PC-3 (cell line): ENCODE results near the gene TNFRSF19. TPM values are rescaled to one million over a fixed set of nuclear protein-coding genes. Genes with fewer than 3 reads are reported as not detected.
A peak's percentile ranks its signal among the peaks of the same experiment; 100 is the strongest.

Source experiments
- ATAC-seq: fragments of 200-7000 bp; cut with Tn5 transposase; 2 replicates; pipeline ENCODE4 v1.9.1; 2020; ENCODE audit warnings: mild to moderate bottlenecking, moderate library complexity
- BruUV-seq: library from RNA; stranded (reverse); fragments of 400-500 nt; replicated peaks from 2 replicates; lab custom pipeline; 2021; lab: Mats Ljungman, UMichigan
- CTCF ChIA-PET: fragments of 300-600 bp; sonication (Branson Sonifier 250); formaldehyde crosslinking; loops from one replicate; lab custom pipeline; 2022; ENCODE audit warnings: antibody characterized with exemption; lab: Charles Lee
- POLR2A ChIA-PET: fragments of 300-600 bp; sonication (Branson Sonifier 250); formaldehyde crosslinking; loops from one replicate; lab custom pipeline; 2022; ENCODE audit warnings: antibody characterized with exemption; ENCODE audit not compliant: unreplicated experiment; lab: Charles Lee
- DNase-seq: peaks from one replicate; pipeline ENCODE4 v3.0.0-alpha.2; 2015
- H2AFZ ChIP-seq: fragments of 300-600 bp; sonication (generic); 2 replicates; pipeline ENCODE4 v1.6.0; 2016; ENCODE audit warnings: antibody characterized with exemption, low read length
- H3F3A ChIP-seq: fragments of 300-600 bp; sonication (generic); one replicate; pipeline ENCODE4 v1.6.0; 2017; ENCODE audit warnings: antibody characterized with exemption, low read length, control low read depth, mild to moderate bottlenecking; ENCODE audit not compliant: unreplicated experiment
- H3K27ac ChIP-seq: fragments of 300-600 bp; sonication (generic); 2 replicates; pipeline ENCODE4 v1.5.1; 2016; ENCODE audit warnings: mild to moderate bottlenecking, low read length
- H3K27me3 ChIP-seq: fragments of 300-600 bp; sonication (generic); 2 replicates; pipeline ENCODE4 v1.6.1; 2016; ENCODE audit warnings: low read length, mixed read lengths
- H3K36me3 ChIP-seq: fragments of 300-600 bp; sonication (generic); 2 replicates; pipeline ENCODE4 v1.6.1; 2016; ENCODE audit warnings: low read depth, mixed run types, low read length, mixed read lengths
- H3K4me1 ChIP-seq: fragments of 300-600 bp; sonication (generic); 2 replicates; pipeline ENCODE4 v1.5.1; 2016; ENCODE audit warnings: low read length; ENCODE audit not compliant: insufficient read depth
- H3K4me2 ChIP-seq: fragments of 300-600 bp; sonication (generic); 2 replicates; pipeline ENCODE4 v1.6.0; 2016; ENCODE audit warnings: low read length
- H3K4me3 ChIP-seq: fragments of 300-600 bp; sonication (generic); 2 replicates; pipeline ENCODE4 v1.5.1; 2016; ENCODE audit warnings: mild to moderate bottlenecking, low read length, mixed read lengths
- H3K79me2 ChIP-seq: fragments of 300-600 bp; sonication (generic); 2 replicates; pipeline ENCODE4 v1.6.1; 2017; ENCODE audit warnings: low read length, mixed read lengths
- H3K9ac ChIP-seq: fragments of 300-600 bp; sonication (generic); 2 replicates; pipeline ENCODE4 v1.6.0; 2016; ENCODE audit warnings: mild to moderate bottlenecking, low read length
- H3K9me2 ChIP-seq: fragments of 300-600 bp; sonication (generic); replicated peaks from 2 replicates; pipeline ENCODE4 v1.6.1; 2016; ENCODE audit warnings: mixed run types, low read length, mixed read lengths
- H3K9me3 ChIP-seq: fragments of 300-600 bp; sonication (generic); 2 replicates; pipeline ENCODE4 v1.6.1; 2016; ENCODE audit warnings: low read length, mixed read lengths
- H4K20me1 ChIP-seq: fragments of 300-600 bp; sonication (generic); 2 replicates; pipeline ENCODE4 v1.6.1; 2016; ENCODE audit warnings: low read length, mixed read lengths
- EZH2 ChIP-seq: fragments of 300-600 bp; sonication (generic); IDR thresholded peaks from one replicate; pipeline ENCODE4 v1.6.1; 2017; ENCODE audit warnings: antibody characterized with exemption, mild to moderate bottlenecking, low read length; ENCODE audit not compliant: unreplicated experiment
- EZH2phosphoT487 ChIP-seq: fragments of 300-600 bp; sonication (generic); IDR thresholded peaks from 2 replicates; pipeline ENCODE4 v1.6.1; 2018; ENCODE audit warnings: mild to moderate bottlenecking, antibody characterized with exemption, low read length, borderline replicate concordance
- intact Hi-C: fragments of 100-400 bp; cut with micrococcal nuclease; formaldehyde crosslinking; loops from 2 replicates; pipeline ENCODE4 v1.9.0; 2023
- total RNA-seq: library from RNA; depleted of rRNA; stranded (reverse); fragments of >200 nt; gene quantifications from 2 replicates; pipeline ENCODE4 v1.2.3, GENCODE V29; 2014
- TF ChIP-seq, protein P1 (sequence below): fragments of 300-600 bp; sonication (generic); conservative IDR thresholded peaks from 2 replicates; pipeline ENCODE4 v1.5.1; 2017; ENCODE audit warnings: antibody characterized with exemption, low read depth, mild to moderate bottlenecking, low read length

TNFRSF19 gene
- total RNA-seq, 1 experiment from 2014 or later: 6.1 TPM

DNA sequence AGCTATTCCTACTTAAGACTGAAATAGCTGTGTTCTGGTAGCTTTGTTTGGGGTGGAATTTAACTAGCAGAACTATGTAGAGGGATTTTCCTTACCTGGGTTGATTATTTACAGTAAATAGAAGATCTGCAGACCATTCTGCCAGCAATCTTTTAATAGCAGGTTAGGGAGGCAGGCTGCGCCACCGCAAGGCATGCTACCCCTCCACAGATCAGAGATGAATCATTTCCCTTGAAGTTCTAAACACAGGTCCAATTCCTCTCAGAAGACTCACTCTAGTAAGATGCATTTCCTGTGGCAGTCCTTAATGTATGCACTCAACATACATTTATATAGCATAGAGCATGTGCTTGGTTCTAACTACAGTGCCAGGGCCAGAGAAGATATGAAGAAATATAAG is 109.0 kb downstream of the TNFRSF19 start:
- Histone ChIP-seq H3K4me2 (peak overlapping the region; percentile 56), H4K20me1 (no peaks in the 10 kb centered on the region), H3K9me3 (no peaks in the 10 kb centered on the region), H3K79me2 (no peaks in the 10 kb centered on the region), H3K9me2 (no peaks in the 10 kb centered on the region), H3K27me3 (no peaks in the 10 kb centered on the region), H3K36me3 (no peaks in the 10 kb centered on the region), H3K4me3 (no peak overlapping the region), H2AFZ (no peak overlapping the region), H3K9ac (peak overlapping the region; percentile 29; the same call in 1 of the 2 replicates), H3F3A (peaks cover 7% of the 10 kb centered on the region), H3K4me1 (peaks cover 34% of the 10 kb centered on the region), H3K27ac (peak overlapping the region; percentile 73)
- BruUV-seq: no TSS peak
- POLR2A ChIA-PET: no interaction called here
- CTCF ChIA-PET: no interaction called here
- TF ChIP-seq, protein P1, sequence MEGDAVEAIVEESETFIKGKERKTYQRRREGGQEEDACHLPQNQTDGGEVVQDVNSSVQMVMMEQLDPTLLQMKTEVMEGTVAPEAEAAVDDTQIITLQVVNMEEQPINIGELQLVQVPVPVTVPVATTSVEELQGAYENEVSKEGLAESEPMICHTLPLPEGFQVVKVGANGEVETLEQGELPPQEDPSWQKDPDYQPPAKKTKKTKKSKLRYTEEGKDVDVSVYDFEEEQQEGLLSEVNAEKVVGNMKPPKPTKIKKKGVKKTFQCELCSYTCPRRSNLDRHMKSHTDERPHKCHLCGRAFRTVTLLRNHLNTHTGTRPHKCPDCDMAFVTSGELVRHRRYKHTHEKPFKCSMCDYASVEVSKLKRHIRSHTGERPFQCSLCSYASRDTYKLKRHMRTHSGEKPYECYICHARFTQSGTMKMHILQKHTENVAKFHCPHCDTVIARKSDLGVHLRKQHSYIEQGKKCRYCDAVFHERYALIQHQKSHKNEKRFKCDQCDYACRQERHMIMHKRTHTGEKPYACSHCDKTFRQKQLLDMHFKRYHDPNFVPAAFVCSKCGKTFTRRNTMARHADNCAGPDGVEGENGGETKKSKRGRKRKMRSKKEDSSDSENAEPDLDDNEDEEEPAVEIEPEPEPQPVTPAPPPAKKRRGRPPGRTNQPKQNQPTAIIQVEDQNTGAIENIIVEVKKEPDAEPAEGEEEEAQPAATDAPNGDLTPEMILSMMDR: no peak
- TF ChIP-seq EZH2 (no peak), EZH2phosphoT487 (no peak)
- ATAC-seq: peak; percentile 91
- peak; percentile 87 for DNase-seq
- intact Hi-C loops: loop anchor here (10.0 kb wide), 2 partner anchors 74 to 204 kb away; no protein-coding TSS in a partner anchor

DNA sequence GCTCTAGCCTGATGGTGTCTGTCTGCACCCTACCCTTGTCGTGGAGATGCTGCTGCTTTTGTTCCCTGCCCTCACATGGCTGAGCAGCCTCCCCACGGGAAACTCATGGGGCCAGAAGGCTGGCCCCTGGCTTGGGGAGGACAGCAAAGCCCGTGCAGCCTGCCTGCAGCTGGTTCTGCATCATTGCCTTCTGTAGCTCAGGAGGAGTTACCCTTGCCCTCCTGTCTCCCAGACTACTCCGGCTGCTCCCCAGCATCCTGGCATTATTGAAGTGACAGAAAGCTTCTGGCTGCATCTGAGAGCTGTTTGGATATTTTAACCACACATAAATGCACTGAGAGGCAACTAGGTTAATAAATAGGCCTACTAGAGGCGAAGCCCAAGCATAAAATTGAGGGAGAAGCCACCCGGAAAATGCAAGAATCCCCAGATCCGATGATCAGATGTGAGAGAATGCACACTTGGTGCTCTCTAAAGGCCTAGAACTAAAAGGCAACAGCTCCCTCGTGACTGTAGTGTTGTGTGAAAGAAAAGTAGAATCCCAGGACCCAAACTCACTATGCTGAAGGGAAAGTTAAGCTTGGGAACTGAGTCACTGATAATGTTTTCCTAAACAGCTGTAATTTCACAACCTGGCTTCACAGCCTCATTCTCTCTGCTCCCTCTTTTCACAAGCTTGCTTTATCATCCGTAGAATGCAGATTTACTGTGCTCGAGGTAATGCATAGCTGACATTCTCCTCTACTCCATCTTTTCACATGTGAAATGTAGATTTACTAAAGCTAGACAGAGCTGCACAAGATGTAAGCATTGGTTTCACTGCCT is 110.8 kb downstream of the TNFRSF19 start:
- Histone ChIP-seq H3K4me2 (no peak overlapping the region), H3K27me3 (no peaks in the 10 kb centered on the region), H2AFZ (no peak overlapping the region), H3K27ac (no peak overlapping the region), H3K9ac (no peak overlapping the region), H3K36me3 (no peaks in the 10 kb centered on the region), H3K4me3 (no peak overlapping the region), H3K4me1 (peaks cover 19% of the 10 kb centered on the region), H3K9me3 (no peaks in the 10 kb centered on the region), H3K79me2 (no peaks in the 10 kb centered on the region), H3F3A (peaks cover 4% of the 10 kb centered on the region), H4K20me1 (no peaks in the 10 kb centered on the region), H3K9me2 (no peaks in the 10 kb centered on the region)
- TF ChIP-seq EZH2phosphoT487 (no peak), EZH2 (no peak)
- TF ChIP-seq, protein P1: no peak
- DNase-seq: no peak
- ChIA-PET CTCF (no interaction called here), POLR2A (interaction anchor here (0.5 to 0.6 kb wide), 2 partner anchors 187 to 256 kb away, joined by 3 to 5 read pairs; no protein-coding TSS in a partner anchor)
- no peak for ATAC-seq
- intact Hi-C loops: no loop called here
- no TSS peak for BruUV-seq

DNA sequence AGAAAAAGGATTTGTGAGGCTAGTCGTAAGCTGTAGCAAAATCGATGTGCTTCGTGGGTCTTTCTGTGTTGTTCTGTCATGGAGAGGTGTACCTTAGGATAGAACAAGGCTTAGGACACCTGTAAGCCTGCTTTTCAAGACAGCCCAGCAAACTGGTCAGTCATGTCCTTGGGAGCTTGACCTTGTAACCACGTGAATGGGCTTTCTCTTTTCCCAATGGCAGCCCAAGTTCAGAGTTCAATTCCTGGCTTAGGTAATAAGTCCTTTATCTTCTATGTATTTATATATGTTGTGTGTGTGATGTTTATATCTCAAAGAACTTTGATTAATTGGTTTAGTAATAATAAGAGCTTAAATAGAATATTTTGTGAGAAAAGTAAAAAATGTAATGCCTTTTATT is 112.9 kb downstream of the TNFRSF19 start:
- H3K9me3 ChIP-seq: no peaks in the 10 kb centered on the region
- no peaks in the 10 kb centered on the region for H3K27me3 ChIP-seq
- no peaks in the 10 kb centered on the region for H4K20me1 ChIP-seq
- no peaks in the 10 kb centered on the region for H3K79me2 ChIP-seq
- DNase-seq: no peak
- TF ChIP-seq, protein P1: no peak
- POLR2A ChIA-PET: no interaction called here
- H3K9ac ChIP-seq: no peak overlapping the region
- H3F3A ChIP-seq: peaks cover 4% of the 10 kb centered on the region
- H3K36me3 ChIP-seq: no peaks in the 10 kb centered on the region
- H3K9me2 ChIP-seq: no peaks in the 10 kb centered on the region
- CTCF ChIA-PET: no interaction called here
- peaks cover 13% of the 10 kb centered on the region for H3K4me1 ChIP-seq
- intact Hi-C loops: no loop called here
- H2AFZ ChIP-seq: no peak overlapping the region
- H3K4me3 ChIP-seq: no peak overlapping the region
- BruUV-seq: no TSS peak
- no peak overlapping the region for H3K4me2 ChIP-seq
- H3K27ac ChIP-seq: no peak overlapping the region
- no peak for ATAC-seq
